GM23248 (cell line): ENCODE measurements around the gene FTH1. TPM values are rescaled to one million over a fixed set of nuclear protein-coding genes. Genes with fewer than 3 reads are reported as not detected.
A peak's percentile ranks its signal among the peaks of the same experiment; 100 is the strongest.
"Not testable (repeated sequence)": the region's sequence is repeated elsewhere in the genome, so short reads cannot be mapped to it uniquely, and the experiment has no call there.

Experiments used
- DNase-seq: peaks from one replicate; pipeline ENCODE4 v3.0.0-alpha.2; 2015
- H2AFZ ChIP-seq: fragments of 200-600 bp; sonication (generic); 2 replicates; pipeline ENCODE4 v1.6.1; 2016; ENCODE audit warnings: antibody characterized with exemption
- H3F3A ChIP-seq: fragments of 200-600 bp; sonication (generic); 2 replicates; pipeline ENCODE4 v1.6.1; 2016; ENCODE audit warnings: mild to moderate bottlenecking, antibody characterized with exemption, mixed run types; ENCODE audit not compliant: insufficient read depth
- H3K27ac ChIP-seq: fragments of 200-600 bp; sonication (generic); 2 replicates; pipeline ENCODE4 v1.5.1; 2016; ENCODE audit warnings: mild to moderate bottlenecking
- H3K27me3 ChIP-seq: fragments of 200-600 bp; sonication (generic); replicated peaks from 2 replicates; pipeline ENCODE4 v1.6.1; 2016; ENCODE audit warnings: mild to moderate bottlenecking; ENCODE audit not compliant: insufficient read depth
- H3K36me3 ChIP-seq: fragments of 200-600 bp; sonication (generic); 2 replicates; pipeline ENCODE4 v1.6.1; 2016; ENCODE audit warnings: low read depth, mild to moderate bottlenecking
- H3K4me1 ChIP-seq: fragments of 200-600 bp; sonication (generic); 2 replicates; pipeline ENCODE4 v1.6.1; 2016; ENCODE audit warnings: mild to moderate bottlenecking; ENCODE audit not compliant: insufficient read depth
- H3K4me2 ChIP-seq: fragments of 200-600 bp; sonication (generic); one replicate; pipeline ENCODE4 v1.6.1; 2016; ENCODE audit warnings: mild to moderate bottlenecking; ENCODE audit not compliant: unreplicated experiment
- H3K4me3 ChIP-seq: fragments of 200-600 bp; sonication (generic); 2 replicates; pipeline ENCODE4 v1.5.1; 2016; ENCODE audit warnings: mild to moderate bottlenecking
- H3K79me2 ChIP-seq: fragments of 200-600 bp; sonication (generic); 2 replicates; pipeline ENCODE4 v1.6.1; 2016; ENCODE audit warnings: mild to moderate bottlenecking; ENCODE audit not compliant: insufficient read depth
- H3K9ac ChIP-seq: fragments of 200-600 bp; sonication (generic); 2 replicates; pipeline ENCODE4 v1.6.1; 2016; ENCODE audit warnings: mild to moderate bottlenecking
- H3K9me2 ChIP-seq: fragments of 200-600 bp; sonication (generic); 2 replicates; pipeline ENCODE4 v1.6.1; 2016; ENCODE audit warnings: mixed run types, mild to moderate bottlenecking, moderate library complexity; ENCODE audit not compliant: insufficient read depth
- H3K9me3 ChIP-seq: fragments of 200-600 bp; sonication (generic); one replicate; pipeline ENCODE4 v1.6.1; 2017; ENCODE audit warnings: low read depth
- H4K20me1 ChIP-seq: fragments of 200-600 bp; sonication (generic); 2 replicates; pipeline ENCODE4 v1.6.0; 2016; ENCODE audit not compliant: insufficient read depth
- EZH2 ChIP-seq: fragments of 200-600 bp; sonication (generic); IDR thresholded peaks from 2 replicates; pipeline ENCODE4 v1.6.1; 2018; ENCODE audit warnings: antibody characterized with exemption, mild to moderate bottlenecking; ENCODE audit not compliant: insufficient read depth, poor library complexity, severe bottlenecking
- EZH2phosphoT487 ChIP-seq: fragments of 200-600 bp; sonication (generic); IDR thresholded peaks from 2 replicates; pipeline ENCODE4 v1.6.1; 2018; ENCODE audit warnings: antibody characterized with exemption, moderate library complexity, mild to moderate bottlenecking, low read depth; ENCODE audit not compliant: insufficient read depth
- WGBS, 2 experiments: methylation state at CpG; one replicate each; pipeline ENCODE4 v1.1.6; 2015 to 2017; ENCODE audit warnings: low lambda C conversion rate in 2 of 2, low coverage in 1 of 2; ENCODE audit errors: missing lambda C conversion rate in 2 of 2; 5-methylcytosine and 5-hydroxymethylcytosine counted together
- in situ Hi-C: fragments of 300-500 bp; cut with MboI; formaldehyde crosslinking; loops from 2 replicates; pipeline ENCODE4 v1.15.0; 2020
- polyA plus RNA-seq: library from polyadenylated mRNA; unstranded; fragments of >200 nt; fragmentation: Nextera tagmentation; extraction: Ambion mirVana; gene quantifications from 2 replicates; pipeline ENCODE4 v1.2.1, GENCODE V29; 2016
- total RNA-seq: library from RNA; depleted of rRNA; stranded (reverse); fragments of >200 nt; shearing (Covaris generic); gene quantifications from 2 replicates; pipeline ENCODE4 v1.2.3, GENCODE V29; 2014

Gene FTH1
- total and polyA plus RNA-seq, 2 experiments from 2014 or later = 473 to 10,305 TPM

DNA sequence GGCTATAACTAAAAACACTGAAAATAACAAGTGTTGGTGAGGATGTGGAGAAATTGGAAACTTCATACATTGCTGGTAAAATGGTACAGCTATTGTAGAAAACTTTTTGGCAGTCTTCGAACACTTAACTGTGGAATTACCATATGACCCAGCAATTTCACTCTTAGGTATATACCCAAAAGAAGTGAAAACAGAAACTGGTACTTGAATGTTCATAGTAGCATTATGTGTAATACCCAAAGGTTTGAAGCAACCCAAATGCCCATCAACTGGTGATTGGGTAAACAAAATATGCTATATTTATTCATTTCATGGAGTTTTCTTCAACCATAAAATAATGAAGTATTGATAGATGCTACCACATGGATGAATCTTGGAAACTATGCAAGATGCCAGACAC, 40.8 kb upstream of the FTH1 start:
- H3K27me3 ChIP-seq = no peaks in the 10 kb centered on the region
- no peak overlapping the region for H3K9ac ChIP-seq
- H3K4me2 ChIP-seq = no peak overlapping the region
- no peaks in the 10 kb centered on the region for H4K20me1 ChIP-seq
- H3K9me3 ChIP-seq = no peaks in the 10 kb centered on the region
- H3K4me3 ChIP-seq = no peak overlapping the region
- no peaks in the 10 kb centered on the region for H3K79me2 ChIP-seq
- TF ChIP-seq EZH2 (no peak), EZH2phosphoT487 (no peak)
- WGBS, 2 experiments = 84 to 89% methylated on average over 1 of the region's 1 CpG
- H3K36me3 ChIP-seq = no peaks in the 10 kb centered on the region
- in situ Hi-C loops = no loop called here
- peaks cover 10% of the 10 kb centered on the region for H3K4me1 ChIP-seq
- H3F3A ChIP-seq = no peaks in the 10 kb centered on the region; the same call in 1 of the 2 replicates
- H3K9me2 ChIP-seq = no peaks in the 10 kb centered on the region
- no peak overlapping the region for H3K27ac ChIP-seq
- no peak for DNase-seq
- H2AFZ ChIP-seq = no peak overlapping the region

GRCh38 chr11:62004473-62004872, 37.0 kb upstream of the FTH1 start:
- no peak for TF ChIP-seq EZH2phosphoT487
- TF ChIP-seq EZH2 = no peak
- in situ Hi-C loops = no loop called here
- no peak overlapping the region for H2AFZ ChIP-seq
- H3K36me3 ChIP-seq = no peaks in the 10 kb centered on the region
- H3K4me3 ChIP-seq = no peak overlapping the region
- 53 to 55% methylated on average over 2 of the region's 2 CpGs for WGBS, 2 experiments
- no peak overlapping the region for H3K9ac ChIP-seq
- H3K9me3 ChIP-seq = peaks cover under 1% of the 10 kb centered on the region
- H3K4me2 ChIP-seq = no peak overlapping the region
- DNase-seq = peak; percentile 47
- H3F3A ChIP-seq = no peaks in the 10 kb centered on the region; the same call in 1 of the 2 replicates
- no peak overlapping the region for H3K27ac ChIP-seq
- no peaks in the 10 kb centered on the region for H4K20me1 ChIP-seq
- H3K27me3 ChIP-seq = no peaks in the 10 kb centered on the region
- no peaks in the 10 kb centered on the region for H3K79me2 ChIP-seq
- H3K4me1 ChIP-seq = no peaks in the 10 kb centered on the region
- no peaks in the 10 kb centered on the region for H3K9me2 ChIP-seq

DNA sequence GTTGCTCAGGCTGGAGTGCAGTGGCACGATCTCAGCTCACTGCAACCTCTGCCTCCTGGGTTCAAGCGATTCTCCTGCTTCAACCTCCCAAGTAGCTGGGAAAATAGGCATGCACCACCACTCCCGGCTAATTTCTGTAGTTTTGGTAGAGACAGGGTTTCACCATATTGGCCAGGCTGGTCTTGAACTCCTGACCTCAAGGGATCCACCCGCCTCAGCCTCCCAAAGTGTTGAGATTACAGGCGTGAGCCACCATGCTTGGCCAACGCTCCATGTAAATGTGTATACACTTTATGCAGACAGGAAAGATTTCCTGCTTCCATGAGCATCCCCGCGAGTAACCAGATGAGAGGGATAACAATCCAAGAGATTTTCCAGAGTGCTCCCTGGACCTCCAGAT, 34.8 kb upstream of the FTH1 start:
- H3K4me1 ChIP-seq, H3K27ac ChIP-seq, in situ Hi-C loops, H3K4me3 ChIP-seq, H3K9me3 ChIP-seq, H3K36me3 ChIP-seq, H3F3A ChIP-seq, H2AFZ ChIP-seq, DNase-seq, H4K20me1 ChIP-seq, H3K27me3 ChIP-seq, H3K9ac ChIP-seq, H3K79me2 ChIP-seq, H3K4me2 ChIP-seq, H3K9me2 ChIP-seq: not testable (repeated sequence)
- WGBS, 2 experiments = 96% methylated on average over 8 of the region's 8 CpGs

- Histone ChIP-seq H3K9ac (no peak overlapping the region), H3K4me1 (no peaks in the 10 kb centered on the region), H3K27ac (no peak overlapping the region), H3K36me3 (no peaks in the 10 kb centered on the region), H3K4me2 (no peak overlapping the region), H3K79me2 (no peaks in the 10 kb centered on the region), H3K9me2 (no peaks in the 10 kb centered on the region), H3K4me3 (no peak overlapping the region), H4K20me1 (no peaks in the 10 kb centered on the region), H3K27me3 (no peaks in the 10 kb centered on the region), H3F3A (no peaks in the 10 kb centered on the region; the same call in 1 of the 2 replicates), H3K9me3 (peaks cover 5% of the 10 kb centered on the region), H2AFZ (no peak overlapping the region)
- TF ChIP-seq EZH2phosphoT487 = no peak
- no peak for TF ChIP-seq EZH2
- in situ Hi-C loops = no loop called here
- 66 to 71% methylated on average over 12 of the region's 12 CpGs for WGBS, 2 experiments
- no peak for DNase-seq
These were observed 34.2 kb upstream of the FTH1 start for GRCh38 chr11:62001450-62002191.
